D721Med (cell line): Measurements from ENCODE around the gene HSD17B1.

Experiments
- DNase-seq: peaks from one replicate; pipeline ENCODE4 v3.0.0; 2011; ENCODE audit warnings: low spot score; ENCODE audit not compliant: insufficient read length
- FAIRE-seq: peaks from 2 replicates; lab custom pipeline; 2011; peaks lifted over from hg19 to GRCh38; lab: Jason Lieb, UNC
- CTCF ChIP-seq: IDR thresholded peaks from 2 replicates; pipeline ENCODE4 v1.5.1; 2012; ENCODE audit warnings: mild to moderate bottlenecking, control low read depth; ENCODE audit not compliant: insufficient read depth; ENCODE audit errors: missing control alignments

The HSD17B1 gene

GRCh38 chr17:42547698-42548069 lies 5.0 kb upstream of the HSD17B1 start:
- no peak for TF ChIP-seq CTCF
- FAIRE-seq (no peak), DNase-seq (no peak)

- peak; percentile 29 for TF ChIP-seq CTCF
- DNase-seq (peak; percentile 81), FAIRE-seq (no peak)
These were observed 4.5 kb upstream of the HSD17B1 start for GRCh38 chr17:42548070-42548837.

DNA sequence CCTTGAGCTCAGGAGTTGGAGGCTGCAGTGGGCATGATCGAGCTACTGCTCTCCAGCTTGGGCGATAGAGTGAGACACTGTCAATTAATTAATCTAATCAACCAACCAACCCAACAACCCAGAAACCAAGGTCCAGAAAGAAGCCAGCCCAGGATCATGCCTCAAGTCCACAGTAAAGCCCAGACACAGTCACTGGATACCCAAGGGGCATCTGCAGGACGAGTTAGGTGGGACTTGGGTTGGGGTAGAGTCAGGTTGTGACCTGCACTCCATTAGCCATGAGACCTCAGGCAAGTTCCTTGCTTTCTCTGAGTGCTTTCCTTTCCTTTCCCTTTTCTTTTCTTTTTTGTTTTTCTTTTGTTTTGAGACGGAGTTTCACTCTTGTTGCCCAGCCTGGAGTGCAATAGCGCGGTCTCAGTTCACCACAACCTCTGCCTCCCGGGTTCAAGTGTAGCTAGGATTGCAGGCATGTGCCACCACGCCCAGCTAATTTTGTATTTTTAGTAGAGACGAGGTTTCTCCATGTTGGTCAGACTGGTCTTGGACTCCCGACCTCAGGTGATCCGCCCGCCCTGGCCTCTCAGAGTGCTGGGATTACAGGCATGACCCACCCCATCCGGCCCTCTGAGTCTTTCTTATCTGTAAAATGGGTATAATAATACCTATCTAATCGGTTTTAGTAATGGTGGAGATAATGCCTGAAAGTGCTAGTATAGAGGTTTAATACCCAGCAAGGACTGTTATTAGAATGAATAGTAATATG lies 3.5 kb upstream of the HSD17B1 start:
- no peak for DNase-seq
- no peak for TF ChIP-seq CTCF
- peak; percentile 11 for FAIRE-seq

GRCh38 chr17:42553161-42553818 lies 567 bp downstream of the HSD17B1 start:
- FAIRE-seq (no peak), DNase-seq (no peak)
- no peak for TF ChIP-seq CTCF

GRCh38 chr17:42553866-42554249 lies 1.1 kb downstream of the HSD17B1 start:
- FAIRE-seq (no peak), DNase-seq (no peak)
- TF ChIP-seq CTCF: no peak

DNA sequence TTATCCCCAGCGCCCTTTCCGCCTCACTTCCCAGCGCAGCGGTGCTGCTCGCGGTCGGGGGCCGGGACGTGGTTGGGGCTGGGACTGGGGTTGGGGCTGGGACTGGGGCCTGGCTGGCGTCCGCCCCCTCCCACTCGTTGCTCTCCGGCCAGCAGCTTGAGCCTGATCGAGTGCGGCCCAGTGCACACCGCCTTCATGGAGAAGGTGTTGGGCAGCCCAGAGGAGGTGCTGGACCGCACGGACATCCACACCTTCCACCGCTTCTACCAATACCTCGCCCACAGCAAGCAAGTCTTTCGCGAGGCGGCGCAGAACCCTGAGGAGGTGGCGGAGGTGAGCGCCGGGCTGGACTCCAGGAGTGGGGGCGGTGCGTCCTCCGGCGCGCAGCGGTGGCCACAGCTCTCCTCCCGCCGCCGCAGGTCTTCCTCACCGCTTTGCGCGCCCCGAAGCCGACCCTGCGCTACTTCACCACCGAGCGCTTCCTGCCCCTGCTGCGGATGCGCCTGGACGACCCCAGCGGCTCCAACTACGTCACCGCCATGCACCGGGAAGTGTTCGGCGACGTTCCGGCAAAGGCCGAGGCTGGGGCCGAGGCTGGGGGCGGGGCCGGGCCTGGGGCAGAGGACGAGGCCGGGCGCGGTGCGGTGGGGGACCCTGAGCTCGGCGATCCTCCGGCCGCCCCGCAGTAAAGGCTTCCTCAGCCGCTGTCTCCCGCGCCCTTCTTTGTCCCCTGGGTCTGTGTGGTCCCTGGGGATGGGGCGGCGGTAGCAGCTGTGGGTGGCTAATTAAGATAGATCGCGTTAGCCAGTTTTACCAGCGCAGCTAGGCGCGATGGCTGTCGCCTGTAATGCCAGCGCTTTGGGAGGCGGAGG lies 1.8 kb downstream of the HSD17B1 start:
- no peak for TF ChIP-seq CTCF
- peak; percentile 90 for DNase-seq
- no peak for FAIRE-seq
